ENCODE results near the gene NINJ1. TPM values are rescaled to one million over a fixed set of nuclear protein-coding genes. Genes with fewer than 3 reads are reported as not detected.
A peak's percentile ranks its signal among the peaks of the same experiment; 100 is the strongest.

The NINJ1 gene
- total and polyA plus RNA-seq, 8 donors = 9.3 to 153 (median 34.6) TPM

DNA sequence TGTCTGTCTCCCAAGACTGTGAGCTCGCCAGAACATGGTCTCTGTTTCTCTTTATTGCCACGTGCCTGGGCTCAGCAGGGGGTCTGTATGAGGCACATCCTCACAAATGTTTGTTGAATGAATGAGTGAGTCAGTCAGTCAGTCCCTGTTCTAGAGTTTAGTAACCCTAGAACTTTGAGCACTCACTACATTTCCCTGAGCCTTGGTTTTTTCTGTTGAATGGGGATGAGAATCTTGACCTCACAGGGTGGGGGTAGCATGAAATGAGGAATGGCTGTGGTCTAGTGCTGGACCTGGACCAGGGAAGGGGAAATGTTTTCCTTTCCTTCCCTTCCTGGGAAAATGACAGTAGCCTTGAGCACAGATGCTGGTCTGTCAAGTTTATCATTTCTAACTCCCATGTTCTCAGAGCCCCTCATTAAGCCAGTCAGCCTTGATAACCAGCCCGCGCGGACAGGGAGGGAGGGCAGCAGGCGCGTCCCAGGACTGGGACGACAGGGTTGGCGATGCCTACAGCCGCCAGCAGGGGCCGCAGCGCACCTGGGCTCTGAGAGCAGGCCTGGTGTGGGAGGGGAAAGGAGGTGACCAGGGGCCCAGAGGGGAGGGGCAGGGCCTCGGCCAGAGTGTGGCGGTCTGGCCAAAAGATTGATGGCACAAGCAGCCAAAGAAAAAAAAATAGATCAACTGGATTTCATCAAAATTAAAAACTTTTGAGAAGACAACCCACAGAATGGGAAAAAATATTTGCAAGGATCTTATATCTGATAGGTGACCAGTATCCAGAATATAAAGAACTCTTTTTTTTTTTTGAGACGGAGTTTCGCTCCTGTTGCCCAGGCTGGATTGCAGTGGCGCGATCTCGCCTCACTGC is 25.8 kb upstream of the NINJ1 start:
- Histone ChIP-seq H3K4me1 (peaks cover 0 to 25% (median 5%) of the 10 kb centered on the region in 4 donors), H3K27me3 (no peaks in the 10 kb centered on the region), H3K9me3 (no peaks in the 10 kb centered on the region), H3K36me3 (no peaks in the 10 kb centered on the region), H3K4me3 (no peak overlapping the region), H3K27ac (no peak overlapping the region)
- DNase-seq = peak; percentile 90 to 94
- 12 to 21% (median 16%) methylated on average over 18 to 19 of the region's 19 CpGs for WGBS, 5 donors
- intact Hi-C loops (cut with DNase I; ENCODE audit: low total_unique reads) = loop anchor here (5.0 kb wide), 1 partner anchor 142 kb away; no protein-coding TSS in a partner anchor
- peak in 1 of 3 donors; percentile 53 for TF ChIP-seq POLR2AphosphoS5 (IDR thresholded peaks at IDR 0.05)
- TF ChIP-seq POLR2A (IDR thresholded peaks at IDR 0.05) = no peak
- TF ChIP-seq EP300 (IDR thresholded peaks at IDR 0.05) = no peak
- TF ChIP-seq, protein P1, sequence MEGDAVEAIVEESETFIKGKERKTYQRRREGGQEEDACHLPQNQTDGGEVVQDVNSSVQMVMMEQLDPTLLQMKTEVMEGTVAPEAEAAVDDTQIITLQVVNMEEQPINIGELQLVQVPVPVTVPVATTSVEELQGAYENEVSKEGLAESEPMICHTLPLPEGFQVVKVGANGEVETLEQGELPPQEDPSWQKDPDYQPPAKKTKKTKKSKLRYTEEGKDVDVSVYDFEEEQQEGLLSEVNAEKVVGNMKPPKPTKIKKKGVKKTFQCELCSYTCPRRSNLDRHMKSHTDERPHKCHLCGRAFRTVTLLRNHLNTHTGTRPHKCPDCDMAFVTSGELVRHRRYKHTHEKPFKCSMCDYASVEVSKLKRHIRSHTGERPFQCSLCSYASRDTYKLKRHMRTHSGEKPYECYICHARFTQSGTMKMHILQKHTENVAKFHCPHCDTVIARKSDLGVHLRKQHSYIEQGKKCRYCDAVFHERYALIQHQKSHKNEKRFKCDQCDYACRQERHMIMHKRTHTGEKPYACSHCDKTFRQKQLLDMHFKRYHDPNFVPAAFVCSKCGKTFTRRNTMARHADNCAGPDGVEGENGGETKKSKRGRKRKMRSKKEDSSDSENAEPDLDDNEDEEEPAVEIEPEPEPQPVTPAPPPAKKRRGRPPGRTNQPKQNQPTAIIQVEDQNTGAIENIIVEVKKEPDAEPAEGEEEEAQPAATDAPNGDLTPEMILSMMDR (IDR thresholded peaks at IDR 0.05) = peak in 5 of 7 experiments; percentile 96 to 98 (median 98)

DNA sequence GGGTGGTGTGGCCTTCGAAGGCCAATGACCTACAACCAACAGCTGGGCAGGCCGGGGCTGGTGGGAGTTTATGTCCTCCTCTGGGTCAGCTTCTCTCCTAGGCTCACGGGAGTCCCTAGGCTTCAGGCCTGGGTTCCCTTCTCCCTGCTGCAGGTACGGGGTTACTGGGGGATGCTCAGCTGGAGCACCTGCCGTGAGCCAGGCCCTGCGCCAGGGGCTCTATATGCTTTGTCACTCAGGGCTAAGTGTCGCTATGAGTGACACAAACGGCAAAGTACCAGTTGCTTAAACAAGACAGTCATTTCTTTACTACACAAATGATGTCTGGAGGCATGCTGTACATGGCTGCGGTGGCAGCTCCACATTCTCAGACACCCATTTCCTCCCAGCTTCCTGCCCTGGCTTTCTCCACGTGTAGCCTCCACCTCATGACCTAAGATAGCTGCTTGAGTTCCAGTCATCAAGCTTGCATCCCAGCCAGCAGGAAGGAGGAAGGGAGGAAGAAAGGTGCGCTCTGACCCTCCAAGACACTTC is 22.5 kb upstream of the NINJ1 start:
- intact Hi-C loops (cut with DNase I; ENCODE audit: low total_unique reads) = no loop called here
- H3K27me3 ChIP-seq = no peaks in the 10 kb centered on the region
- WGBS, 5 donors = 74 to 88% (median 83%) methylated on average over 10 to 11 of the region's 11 CpGs
- no peak for DNase-seq
- H3K4me3 ChIP-seq = no peak overlapping the region
- peaks cover 0 to 20% (median 5%) of the 10 kb centered on the region in 4 donors for H3K4me1 ChIP-seq
- no peaks in the 10 kb centered on the region for H3K9me3 ChIP-seq
- TF ChIP-seq, protein P1 (IDR thresholded peaks at IDR 0.05) = no peak
- no peak for TF ChIP-seq POLR2AphosphoS5 (IDR thresholded peaks at IDR 0.05)
- no peak for TF ChIP-seq EP300 (IDR thresholded peaks at IDR 0.05)
- no peak for TF ChIP-seq POLR2A (IDR thresholded peaks at IDR 0.05)
- H3K36me3 ChIP-seq = no peaks in the 10 kb centered on the region
- H3K27ac ChIP-seq = no peak overlapping the region

DNA sequence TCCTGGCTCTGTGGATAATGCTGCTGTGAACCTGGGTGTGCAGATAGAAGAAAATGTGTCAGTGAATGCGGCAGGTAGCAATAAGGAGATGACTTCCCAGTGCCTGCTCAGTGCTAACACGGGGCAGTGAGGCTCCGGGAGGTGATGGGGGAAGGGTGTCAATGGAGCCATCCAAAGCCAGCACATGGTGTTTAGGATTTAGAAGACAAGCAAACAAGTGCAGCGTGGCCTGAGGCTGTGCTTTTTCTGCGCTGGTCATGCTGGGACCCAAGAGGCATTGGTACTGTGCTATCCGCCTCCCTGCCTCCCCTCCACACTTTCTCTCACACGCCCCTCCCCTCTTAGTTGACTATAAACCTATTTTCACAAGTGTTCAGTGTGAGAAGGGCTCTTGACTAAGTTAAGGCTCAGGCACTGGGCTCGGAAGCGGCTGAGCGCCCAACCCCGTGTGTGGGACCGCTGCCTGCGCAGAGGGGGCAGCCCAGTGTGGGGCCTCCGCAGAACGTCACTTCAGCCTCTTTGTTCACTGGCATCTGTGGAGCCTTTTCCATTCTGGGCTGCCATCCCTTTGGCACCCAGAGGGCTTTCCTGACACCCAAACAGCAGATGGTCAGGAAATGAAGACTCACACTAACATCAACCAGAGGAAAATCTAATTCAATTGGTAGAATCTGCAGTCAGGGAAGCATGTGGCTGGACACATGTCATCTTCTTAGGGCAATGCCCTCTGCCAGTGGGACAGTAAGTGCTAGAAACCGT is 21.8 kb upstream of the NINJ1 start:
- no peaks in the 10 kb centered on the region for H3K36me3 ChIP-seq
- no peak overlapping the region for H3K27ac ChIP-seq
- H3K4me1 ChIP-seq = peaks cover 0 to 15% (median 5%) of the 10 kb centered on the region in 4 donors
- no peak overlapping the region for H3K4me3 ChIP-seq
- WGBS, 5 donors = 87 to 91% (median 88%) methylated on average over 16 of the region's 16 CpGs
- H3K9me3 ChIP-seq = no peaks in the 10 kb centered on the region
- intact Hi-C loops (cut with DNase I; ENCODE audit: low total_unique reads) = no loop called here
- H3K27me3 ChIP-seq = no peaks in the 10 kb centered on the region
- TF ChIP-seq, protein P1 (IDR thresholded peaks at IDR 0.05) = no peak
- TF ChIP-seq POLR2AphosphoS5 (IDR thresholded peaks at IDR 0.05) (no peak), POLR2A (IDR thresholded peaks at IDR 0.05) (no peak), EP300 (IDR thresholded peaks at IDR 0.05) (no peak)
- DNase-seq = no peak

DNA sequence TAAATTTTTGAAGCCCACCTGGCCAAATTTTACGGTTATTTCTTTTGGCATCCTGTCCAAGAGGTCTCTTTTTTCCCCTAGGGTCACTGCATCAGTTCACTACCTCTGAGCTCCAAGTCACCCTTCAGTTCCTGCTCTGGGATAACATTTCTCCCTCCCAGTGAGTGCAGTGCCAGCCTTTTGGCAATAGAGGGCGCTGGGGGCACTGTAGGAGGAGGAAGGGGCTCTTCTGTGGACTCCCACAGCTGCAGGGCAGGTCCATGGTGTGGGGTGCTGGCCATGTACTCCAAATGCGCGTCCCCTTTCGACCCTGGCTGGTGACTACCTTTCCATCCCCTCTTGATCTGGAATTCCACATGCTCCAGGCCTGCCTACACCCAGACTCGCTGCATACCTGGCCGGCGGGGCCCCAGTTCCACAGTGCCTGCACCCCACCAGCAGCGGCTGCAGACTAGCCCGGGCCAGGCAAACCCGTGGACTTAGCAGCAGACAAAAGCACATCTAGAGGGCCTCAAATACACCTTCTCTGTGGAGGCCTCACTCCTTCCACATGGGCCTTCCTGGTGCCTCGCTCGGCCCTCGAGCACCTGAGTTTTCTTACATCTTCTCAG is 20.3 kb upstream of the NINJ1 start:
- no peak overlapping the region for H3K27ac ChIP-seq
- no peak overlapping the region for H3K4me3 ChIP-seq
- H3K4me1 ChIP-seq = peaks cover 0 to under 1% (median under 1%) of the 10 kb centered on the region in 4 donors
- TF ChIP-seq, protein P1 (IDR thresholded peaks at IDR 0.05) = peak in 3 of 7 experiments; percentile 12 to 41 (median 17)
- TF ChIP-seq POLR2A (IDR thresholded peaks at IDR 0.05) = no peak
- no peaks in the 10 kb centered on the region for H3K27me3 ChIP-seq
- DNase-seq = no peak
- H3K9me3 ChIP-seq = no peaks in the 10 kb centered on the region
- intact Hi-C loops (cut with DNase I; ENCODE audit: low total_unique reads) = no loop called here
- H3K36me3 ChIP-seq = no peaks in the 10 kb centered on the region
- 76 to 83% (median 82%) methylated on average over 11 to 14 of the region's 14 CpGs for WGBS, 5 donors
